ENCODE measurements around the gene S100A2.
A peak's percentile ranks its signal among the peaks of the same experiment; 100 is the strongest.

The S100A2 gene

DNA sequence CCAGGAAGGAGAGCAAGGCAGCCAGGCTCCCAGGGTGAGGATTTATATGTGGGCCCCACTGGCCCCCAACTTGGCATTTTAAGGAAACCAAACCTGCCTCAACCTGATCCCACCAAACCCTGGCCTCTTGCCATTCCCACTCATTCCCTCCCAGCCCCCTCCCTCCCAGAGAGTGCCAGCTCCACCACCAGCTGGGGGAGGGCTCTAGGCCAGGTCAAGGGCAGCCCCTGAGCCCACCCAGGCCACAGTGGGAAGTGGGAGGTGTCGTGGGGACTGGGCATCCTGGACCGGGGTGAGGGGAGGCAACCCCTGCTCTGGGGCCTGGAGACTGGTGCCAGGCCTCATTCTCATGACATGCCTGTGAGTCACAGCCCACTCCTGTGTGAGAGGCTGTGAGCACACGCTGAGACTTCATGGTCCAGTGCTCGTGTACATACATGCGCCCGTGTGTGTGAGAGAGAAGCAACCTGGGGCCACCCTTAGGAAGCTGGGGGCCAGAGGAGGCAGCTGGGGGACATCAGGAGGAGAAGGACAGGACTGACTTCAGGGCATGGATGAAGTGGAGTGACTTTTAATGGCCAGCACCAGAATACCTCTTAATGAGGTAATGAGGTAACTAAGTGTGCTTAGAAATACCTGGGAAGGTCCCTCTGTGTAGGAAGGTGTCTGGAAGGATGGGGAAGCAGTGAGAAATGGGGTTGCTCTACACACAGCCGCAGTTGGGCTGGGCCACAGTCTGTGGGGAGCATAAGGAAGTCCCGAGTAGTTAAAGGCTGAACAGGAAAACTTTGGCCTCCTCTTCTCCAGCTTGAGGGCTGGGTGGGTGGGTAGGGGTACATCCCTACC lies at the start of gene S100A2:
TSS of gene S100A2 (minus strand) at position 316 of the 846 bp plus-strand sequence. CDS start 1,967 bp downstream, outside the sequence.
- DNase-seq = peak; percentile 53 to 80

DNA sequence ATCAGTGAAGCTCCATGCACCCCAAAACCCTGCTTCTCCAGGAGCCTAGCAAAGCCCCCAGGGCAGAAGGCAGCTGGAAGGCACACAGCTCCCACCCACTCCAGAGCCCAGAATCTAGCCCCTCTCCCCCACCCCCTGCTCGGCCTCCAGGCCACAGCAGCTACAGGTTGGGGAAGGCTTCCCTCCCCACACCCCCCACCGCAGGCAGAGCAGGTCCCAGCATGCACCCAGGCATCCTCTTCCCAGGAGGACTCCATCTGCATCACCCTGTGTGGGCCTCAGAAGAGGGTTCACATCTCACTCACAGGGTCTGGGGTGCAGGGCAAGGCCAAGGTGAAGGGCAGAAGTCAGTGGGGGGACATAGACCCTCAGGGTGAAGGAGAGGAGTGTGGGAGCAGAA lies 49.8 kb upstream of the S100A2 start:
- no peak for DNase-seq

DNA sequence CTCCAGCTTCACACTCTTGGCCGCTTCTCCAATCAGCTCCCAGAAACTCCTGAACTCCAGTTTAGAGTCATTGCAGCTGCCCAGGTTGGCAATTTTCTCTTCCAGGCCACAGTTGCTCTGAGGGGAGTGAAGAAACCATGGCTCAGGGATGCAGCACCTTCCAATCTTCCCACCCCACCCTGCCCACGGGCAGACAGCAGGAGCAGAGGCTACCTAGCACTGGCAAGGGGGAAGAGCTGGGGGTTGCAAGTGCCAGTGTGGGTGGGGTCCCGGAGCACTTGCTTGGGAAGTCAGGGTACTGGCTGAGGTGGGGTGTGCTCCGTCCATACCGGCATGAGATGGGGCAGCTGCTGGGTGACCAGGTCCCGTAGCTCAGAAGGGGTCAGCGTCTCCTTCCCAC lies 49.3 kb upstream of the S100A2 start:
- DNase-seq = no peak

DNA sequence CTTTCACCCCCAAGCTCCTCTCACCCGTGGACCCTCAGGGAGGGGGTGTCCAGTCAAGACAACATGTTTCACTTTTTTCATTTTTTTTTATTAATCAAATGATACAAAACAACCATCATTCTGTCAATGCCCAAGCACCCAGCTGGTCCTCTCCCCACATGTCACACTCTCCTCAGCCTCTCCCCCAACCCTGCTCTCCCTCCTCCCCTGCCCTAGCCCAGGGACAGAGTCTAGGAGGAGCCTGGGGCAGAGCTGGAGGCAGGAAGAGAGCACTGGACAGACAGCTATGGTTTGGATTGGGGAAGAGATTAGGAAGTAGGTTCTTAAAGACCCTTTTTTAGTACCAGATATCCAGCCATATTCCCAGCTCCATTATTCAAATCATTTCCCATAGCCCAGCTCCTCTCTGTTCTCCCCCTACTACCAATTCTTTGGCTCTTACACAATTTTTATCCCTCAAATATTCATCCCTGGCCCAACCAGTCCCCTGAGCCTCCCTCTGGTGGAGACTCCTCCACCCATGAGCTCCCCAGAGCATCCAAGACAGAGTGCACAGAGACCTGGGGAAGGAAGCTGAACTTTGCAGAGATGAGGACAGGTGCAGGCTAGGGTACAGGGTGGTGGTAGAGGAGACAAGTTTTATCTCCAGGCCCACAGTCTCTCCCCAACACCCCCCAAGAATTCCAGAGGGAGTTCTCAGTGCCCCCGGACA lies 48.7 kb upstream of the S100A2 start:
- no peak for DNase-seq

DNA sequence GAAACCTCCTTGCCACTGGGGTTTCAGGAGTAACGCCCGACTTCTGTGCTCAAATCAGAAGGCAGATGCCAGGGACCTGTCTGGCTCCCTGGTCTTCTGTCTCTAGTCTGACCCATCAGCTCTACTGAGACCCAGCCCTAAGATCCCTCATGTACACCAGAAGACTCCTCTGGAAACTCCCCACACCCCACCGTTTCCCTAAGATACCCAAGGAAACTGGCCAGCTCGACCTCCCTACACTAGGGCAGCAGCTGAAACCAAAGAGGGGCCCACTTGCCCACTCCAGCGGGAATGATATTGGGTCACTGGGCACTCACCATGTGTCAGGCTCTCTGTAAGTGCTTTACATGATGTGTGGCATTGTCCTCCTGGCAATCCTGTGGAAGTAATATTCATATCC lies 47.8 kb upstream of the S100A2 start:
- no peak for DNase-seq

DNA sequence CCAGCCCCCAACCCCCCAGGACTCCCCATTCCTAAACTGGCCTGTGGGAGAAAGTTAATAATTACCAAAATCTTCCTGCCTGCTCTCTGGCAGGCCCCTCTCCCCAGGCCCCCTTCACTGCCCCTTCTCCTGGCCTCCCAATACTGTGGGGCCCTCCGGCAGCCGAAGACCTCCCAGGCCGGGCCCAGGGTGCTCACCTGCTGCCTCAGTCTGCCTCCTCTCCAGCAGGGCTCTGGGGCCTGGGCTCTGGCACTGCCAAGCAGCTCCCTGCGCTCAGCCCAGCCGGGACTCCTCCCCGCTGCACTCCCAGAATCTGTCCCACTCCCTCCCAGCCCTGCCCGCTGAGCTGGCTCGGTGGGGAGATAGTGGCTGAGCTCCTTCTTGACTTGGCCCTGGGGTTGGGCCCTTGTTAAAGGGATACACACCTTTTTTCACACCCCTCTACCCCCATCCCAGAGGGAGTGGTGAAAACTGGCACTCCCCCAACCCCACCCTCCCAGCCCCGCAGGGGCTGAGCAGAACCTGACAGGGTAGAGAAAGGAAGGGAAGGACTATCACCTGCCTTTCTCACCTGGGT lies 47.2 kb upstream of the S100A2 start, which contains the start of gene S100A16:
TSS of gene S100A16 (minus strand) at position 383 of the 577 bp plus-strand sequence. CDS start 4,986 bp downstream, outside the sequence.
- no peak for DNase-seq

DNA sequence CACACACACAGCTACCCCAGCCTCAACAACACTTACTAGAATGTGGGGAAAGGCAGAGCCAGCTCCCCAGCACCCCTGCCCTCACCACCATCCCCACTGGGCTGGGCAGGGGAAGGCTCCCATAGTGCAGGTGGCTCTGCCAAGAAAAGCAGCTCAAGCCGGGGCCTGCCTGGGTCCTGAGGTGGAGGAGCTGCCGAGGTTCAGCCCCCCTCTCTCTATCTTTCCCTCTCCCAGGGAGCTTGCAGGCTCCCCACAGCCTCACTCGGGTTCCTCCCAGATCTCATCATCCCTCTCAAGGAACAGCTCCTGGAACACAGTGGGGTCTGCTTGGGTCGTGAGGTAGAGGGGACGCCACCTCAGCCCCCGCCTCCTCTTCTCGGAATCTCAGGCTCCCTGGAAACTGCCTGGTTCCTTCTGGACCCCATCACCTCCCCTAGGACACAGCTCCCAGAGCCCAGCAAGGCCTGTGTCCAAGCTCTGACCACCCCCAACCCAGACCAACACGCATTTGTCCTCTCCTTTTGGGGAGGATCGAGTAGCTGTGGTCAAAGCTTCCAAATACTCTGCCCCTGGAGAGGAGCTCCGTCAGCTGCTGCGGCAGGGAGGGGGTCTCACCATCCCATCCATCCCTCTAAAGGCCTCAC lies 46.6 kb upstream of the S100A2 start:
- DNase-seq = no peak

DNA sequence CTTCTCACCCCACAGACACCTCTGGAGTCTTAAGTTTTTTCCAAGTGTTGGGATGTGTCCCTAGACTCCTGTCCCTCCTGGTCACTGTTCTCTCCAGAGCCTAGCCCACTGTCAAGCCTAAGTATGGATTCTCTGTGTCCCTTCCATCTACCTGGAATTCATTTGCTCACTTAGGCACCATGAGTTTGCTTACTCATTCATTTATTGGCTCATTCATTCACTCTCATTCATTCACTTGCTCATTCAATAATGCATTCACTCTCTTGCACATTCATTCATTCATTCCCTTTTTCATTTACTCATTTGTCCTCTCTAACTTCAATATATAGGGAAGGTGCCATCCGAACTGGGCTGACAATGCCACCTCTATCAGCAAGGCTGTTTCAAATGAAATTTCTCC lies 45.7 kb upstream of the S100A2 start:
- no peak for DNase-seq

DNA sequence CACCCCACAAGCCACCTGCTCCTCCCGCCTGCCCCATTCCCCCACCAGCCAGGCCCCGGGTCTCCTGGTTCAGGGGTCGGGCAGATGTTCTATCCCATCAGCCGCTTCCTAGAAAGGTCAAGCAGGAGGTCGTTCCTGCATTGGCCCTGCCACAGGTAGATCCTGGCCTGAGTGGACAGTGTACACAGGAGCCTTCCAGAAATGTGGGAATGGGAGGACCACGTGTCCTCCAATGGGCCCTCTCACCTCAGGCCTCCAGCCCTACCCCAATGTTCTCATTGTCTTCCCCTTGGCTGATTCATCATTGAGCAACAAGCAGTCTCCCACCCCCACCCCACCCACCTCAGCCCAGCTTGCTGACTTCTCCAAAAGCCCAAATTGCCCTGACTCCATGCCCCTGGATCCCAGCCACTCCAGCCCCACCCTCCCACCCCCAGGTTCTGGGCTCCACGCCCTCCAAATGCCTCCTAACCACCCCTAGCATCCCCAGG lies 45.2 kb upstream of the S100A2 start:
- DNase-seq = peak; percentile 62 to 78

DNA sequence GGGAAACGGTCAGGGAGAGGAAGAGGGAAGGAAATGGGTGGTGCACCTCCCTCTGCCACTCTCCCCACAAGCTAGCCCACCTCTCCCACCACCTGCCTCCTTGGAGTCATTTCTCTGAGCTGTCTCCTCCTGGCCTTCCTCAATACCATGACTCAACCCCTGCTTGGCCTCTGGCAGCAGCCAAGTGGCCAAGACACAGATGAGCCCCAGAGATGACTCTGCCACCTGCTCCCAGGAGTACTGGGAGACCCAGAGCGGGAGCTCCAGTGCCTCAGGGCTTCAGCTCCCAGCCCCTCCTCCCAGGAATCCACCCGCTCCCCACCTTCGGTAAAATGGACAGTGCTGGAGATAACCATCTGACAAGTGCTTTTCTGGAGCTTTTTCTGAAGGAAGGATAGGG lies 44.7 kb upstream of the S100A2 start:
- DNase-seq = peak; percentile 29 to 51

DNA sequence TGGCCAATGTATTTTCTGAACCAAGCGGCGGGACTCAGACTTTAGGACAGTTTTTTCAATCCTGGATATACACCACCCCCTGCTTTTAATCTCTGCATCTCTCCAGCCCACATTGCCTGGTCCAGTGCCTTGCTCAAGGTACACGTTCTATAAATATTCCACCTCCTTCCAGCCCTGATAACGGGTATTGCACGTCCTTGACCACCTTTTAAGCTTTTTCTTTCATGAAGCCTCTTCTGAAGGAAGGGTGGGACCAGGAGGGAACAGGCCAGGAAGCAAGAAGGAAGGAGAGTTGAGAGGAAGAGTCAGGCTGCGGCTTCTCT lies 43.9 kb upstream of the S100A2 start:
- DNase-seq = no peak

DNA sequence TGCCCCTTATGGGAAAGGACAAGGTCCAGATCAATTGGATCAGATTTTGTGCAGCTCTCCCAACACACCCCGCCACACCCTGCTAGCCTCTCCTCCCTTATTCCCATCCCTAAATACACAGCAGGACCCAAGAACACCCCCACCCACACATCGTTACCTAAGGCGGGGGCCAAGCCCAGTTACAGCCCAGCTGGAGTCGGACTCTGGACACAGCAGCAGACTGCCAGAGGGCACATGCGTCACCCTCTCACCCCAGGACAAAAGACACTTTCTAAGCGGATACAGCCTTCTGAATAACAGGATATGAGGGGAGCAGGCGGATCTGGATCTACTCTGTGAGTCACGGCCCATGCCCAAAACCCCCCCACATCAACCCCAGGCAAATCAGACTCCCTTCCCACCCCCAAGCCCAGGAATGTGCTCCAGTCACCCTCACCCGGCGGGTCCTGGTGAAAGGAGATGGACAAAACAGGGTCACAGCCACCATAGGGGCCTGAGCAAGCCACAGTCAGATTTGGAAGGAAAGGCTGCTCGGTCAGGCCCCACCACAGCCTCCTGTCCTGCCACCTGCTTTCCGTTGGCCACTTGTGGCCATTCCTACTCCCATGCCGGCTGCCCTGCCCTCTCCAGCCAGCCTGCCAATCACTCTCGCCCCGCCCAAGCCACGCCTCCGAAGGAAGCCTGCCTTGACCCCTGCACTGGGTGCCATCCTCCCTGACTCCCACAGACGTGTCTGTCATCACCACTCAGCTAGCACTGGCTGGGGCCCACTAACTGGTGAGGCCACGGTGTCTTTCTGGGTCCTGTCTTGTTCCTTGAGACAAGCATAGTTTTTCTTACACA lies 43.3 kb upstream of the S100A2 start:
- peak; percentile 80 to 85 for DNase-seq

DNA sequence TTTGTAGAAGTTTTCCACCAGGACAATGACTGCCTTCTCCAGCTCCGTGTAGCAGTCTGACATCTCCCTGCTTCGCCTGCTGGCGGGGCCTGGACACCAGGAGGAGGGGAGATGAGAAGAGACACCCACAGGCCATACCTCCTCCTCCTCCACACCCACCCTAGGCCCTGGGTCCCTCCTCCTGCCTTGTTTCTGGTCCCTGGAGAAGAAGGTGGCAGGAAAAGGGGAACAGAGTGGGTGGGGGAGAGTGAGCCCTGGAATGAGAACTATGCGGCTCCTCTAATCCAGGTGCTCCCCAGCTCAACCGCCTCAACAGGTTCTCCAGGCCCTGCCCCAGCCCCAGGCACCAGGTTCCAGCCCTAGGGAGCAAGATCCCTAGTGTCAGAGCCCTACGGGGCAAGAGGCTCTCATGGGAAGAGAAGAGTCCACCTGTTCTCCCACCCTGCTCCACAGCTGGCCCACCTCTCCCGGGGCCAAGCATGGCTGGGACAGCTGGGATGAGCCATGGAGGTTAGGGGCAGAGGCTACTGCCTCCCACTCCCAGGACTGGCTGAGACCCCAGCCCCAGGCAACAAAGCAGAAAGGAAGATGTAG lies 42.5 kb upstream of the S100A2 start:
- no peak for DNase-seq

DNA sequence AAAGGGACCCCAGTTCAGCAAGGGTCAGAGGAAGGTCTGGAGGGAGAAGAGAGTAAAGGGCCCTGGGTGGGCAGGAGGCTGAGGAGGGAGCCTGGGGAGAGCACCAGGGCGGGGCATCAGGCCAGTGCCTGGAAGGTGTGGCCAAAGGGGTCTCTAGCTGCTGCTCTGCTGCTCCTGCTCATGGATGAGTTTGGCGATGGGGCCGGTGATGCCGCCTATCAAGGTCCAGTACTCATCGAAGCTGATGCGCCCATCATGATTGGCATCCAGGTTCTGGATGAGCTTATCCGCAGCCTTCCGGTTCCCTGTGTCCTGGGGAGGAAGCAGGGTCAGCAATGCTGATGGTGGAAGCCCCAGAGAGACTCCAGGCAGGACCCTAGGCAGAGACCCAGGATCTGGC lies 41.7 kb upstream of the S100A2 start:
- no peak for DNase-seq

DNA sequence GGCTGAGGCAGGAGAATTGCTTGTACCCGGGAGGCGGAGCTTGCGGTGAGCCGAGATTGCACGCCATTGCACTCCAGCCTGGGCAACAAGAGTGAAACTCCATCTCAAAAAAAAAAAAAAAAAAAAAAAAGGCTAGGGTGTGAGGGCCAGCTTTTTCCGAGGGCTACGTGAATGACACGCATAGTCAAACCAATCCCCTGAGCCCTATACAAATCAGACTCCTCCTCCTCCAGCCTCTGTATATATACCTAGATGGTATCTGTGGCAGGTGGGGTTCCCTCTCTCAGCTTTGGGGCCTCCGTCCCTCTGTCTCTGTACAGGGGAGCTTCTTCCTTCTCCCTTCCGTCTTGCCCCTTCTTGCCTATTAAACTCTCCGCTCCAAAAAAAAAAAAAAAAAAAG lies 40.5 kb upstream of the S100A2 start:
- no peak for DNase-seq

DNA sequence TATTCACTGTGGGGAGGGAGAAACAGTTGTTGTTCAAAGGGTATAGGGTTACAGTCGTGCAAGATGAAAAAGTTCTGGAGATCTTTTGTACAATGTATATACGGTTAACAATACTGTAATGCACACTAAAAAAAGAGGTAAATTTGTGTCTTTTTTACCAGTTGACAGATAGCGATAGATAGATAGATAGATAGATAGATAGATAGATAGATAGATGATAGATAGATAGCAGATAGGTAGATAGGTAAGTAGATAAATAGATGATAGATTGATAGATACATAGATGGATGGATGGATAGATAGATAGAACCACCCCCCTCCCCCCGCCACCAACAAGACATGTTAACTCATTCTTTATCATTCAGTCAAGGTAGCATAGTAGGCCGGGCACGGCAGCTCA lies 37.1 kb upstream of the S100A2 start:
- no peak for DNase-seq

DNA sequence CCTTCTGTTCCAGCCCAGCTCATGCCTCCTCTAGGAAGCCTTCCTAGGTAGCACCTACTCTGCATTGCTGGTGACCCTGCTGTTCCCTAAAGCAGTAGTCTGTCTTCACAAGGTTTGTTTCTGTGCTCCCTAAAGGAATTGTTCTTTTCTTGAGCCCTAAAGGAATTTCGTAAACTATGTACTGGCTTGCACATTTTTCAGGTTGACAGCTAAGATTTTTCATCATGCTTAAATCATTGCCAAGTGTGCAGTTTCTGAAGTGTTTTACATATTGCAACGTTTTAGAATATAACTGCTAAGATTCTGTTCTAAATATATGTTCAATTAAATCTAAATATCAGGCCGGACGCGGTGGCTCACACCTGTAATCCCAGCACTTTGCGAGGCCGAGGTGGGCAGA lies 34.2 kb upstream of the S100A2 start:
- no peak for DNase-seq

DNA sequence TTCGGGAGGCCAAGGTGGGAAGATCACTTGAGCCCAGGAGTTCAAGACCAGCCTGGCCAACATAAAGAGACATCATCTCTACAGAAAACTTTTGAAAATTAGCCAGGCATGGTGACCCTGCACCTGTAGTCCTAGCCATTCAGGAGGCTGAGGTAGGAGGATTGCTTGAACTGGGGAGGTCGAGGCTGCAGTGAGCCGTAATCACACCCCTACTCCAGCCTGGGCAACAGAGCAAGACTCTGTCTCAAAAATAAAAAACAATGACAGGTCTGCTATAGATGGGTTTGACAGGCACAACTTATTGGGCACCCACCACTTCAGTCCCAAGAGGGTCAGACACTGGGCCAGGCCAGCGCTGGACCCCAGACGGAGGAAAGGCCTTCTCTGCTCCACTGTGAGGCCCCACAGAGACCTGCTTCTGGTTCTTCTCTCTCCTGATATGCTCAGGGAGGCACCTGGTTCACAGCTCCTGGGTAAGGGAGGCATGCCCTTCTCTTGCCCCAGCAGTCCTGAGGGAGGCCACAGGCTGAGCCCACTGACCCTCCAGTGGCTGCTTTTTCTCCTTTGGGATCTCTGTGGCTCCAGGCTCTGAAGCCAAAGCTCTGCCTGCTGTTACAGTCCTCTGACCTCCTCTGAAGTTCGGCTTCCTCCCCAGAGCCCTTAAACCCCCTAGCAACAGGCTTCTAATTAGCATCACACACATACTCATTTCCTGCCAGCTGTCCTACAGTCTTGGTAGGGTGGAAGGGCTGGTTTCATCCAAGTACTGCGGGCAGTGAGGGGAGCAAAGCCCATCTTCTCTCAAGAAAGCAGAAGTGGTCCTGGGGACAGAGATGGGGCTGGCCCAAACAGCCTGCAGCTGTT lies 32.9 kb upstream of the S100A2 start:
- DNase-seq = peak; percentile 21 to 43

DNA sequence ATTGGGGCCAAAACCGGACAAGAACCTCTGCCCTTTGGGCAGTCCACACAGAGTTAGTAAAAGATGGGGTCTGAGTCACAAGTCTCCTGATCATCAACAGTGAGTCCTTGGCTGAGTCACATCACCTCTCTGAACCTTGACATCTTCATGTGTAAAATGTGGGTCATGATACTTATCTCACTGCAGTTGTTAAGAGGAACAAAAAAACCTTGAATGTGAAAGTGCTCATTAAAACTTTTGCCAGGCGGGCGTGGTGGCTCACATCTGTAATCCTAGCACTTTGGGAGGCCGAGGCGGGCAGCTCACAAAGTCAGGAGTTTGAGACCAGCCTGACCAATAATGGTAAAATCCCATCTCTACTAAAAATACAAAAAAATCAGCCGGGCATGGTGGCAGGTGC lies 31.6 kb upstream of the S100A2 start:
- peak; percentile 48 to 83 for DNase-seq

DNA sequence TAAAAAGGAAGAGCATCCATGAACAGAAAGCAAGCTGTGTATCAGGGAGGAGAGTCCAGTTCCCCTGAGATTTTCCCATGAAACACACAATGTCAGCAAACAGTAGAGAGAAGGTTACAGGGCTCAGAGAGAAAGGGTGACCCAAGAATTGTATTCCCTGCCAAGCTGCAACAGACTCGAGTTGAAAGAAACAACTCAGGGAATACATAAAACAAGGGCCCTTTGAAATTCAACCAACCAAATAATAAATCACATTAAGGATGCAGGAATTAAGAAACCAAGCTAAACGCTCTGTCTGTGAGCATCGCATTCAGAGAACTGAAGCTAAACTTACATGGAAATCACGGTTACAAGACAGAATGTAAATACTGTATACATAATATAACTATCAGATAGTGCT lies 27.1 kb upstream of the S100A2 start:
- DNase-seq = no peak

DNA sequence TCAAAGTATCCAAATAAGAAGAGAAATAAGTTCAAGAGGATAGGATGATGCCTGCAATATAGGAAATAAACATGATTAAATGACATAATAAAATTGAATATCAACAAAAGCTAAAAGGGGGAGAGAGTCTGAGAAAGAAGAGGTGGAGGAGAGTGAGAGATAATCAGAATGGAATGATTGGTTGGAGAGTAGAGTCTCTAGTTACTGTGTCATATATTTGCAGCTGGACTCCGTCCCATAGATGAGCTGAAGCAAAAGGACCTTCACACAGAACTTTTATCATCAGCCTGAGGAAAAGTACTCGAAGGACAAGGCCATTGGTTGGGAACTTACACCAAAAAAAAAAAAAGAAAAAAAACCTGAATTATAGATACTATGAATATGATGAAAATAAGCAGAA lies 22.8 kb upstream of the S100A2 start:
- DNase-seq = no peak
